IPS-20b (cell line): ENCODE results near the gene CYRIA.

Experiments
- H3K27ac ChIP-seq: one replicate; pipeline ENCODE4 v1.5.1; 2013; ENCODE audit warnings: low read length
- H3K27me3 ChIP-seq: 2 replicates; pipeline ENCODE4 v1.6.1; 2013; ENCODE audit warnings: mild to moderate bottlenecking, low read length, inconsistent platforms; ENCODE audit not compliant: insufficient read depth
- H3K36me3 ChIP-seq: 2 replicates; pipeline ENCODE4 v1.6.1; 2013; ENCODE audit warnings: low read depth, mild to moderate bottlenecking, inconsistent platforms, low read length, moderate library complexity; ENCODE audit not compliant: insufficient read depth
- H3K4me1 ChIP-seq: 2 replicates; pipeline ENCODE4 v1.6.1; 2013; ENCODE audit warnings: mild to moderate bottlenecking, control low read depth, inconsistent platforms, low read length, moderate library complexity; ENCODE audit not compliant: insufficient read depth
- H3K4me3 ChIP-seq: 2 replicates; pipeline ENCODE4 v1.5.1; 2013; ENCODE audit warnings: mild to moderate bottlenecking, low read length, inconsistent platforms
- H3K9ac ChIP-seq: 2 replicates; pipeline ENCODE4 v1.6.1; 2013; ENCODE audit warnings: low read depth, mild to moderate bottlenecking, inconsistent platforms, low read length, moderate library complexity
- H3K9me3 ChIP-seq: 2 replicates; pipeline ENCODE4 v1.6.1; 2013; ENCODE audit warnings: mild to moderate bottlenecking, low read depth, low read length, inconsistent platforms; ENCODE audit not compliant: insufficient read depth

Gene CYRIA

DNA sequence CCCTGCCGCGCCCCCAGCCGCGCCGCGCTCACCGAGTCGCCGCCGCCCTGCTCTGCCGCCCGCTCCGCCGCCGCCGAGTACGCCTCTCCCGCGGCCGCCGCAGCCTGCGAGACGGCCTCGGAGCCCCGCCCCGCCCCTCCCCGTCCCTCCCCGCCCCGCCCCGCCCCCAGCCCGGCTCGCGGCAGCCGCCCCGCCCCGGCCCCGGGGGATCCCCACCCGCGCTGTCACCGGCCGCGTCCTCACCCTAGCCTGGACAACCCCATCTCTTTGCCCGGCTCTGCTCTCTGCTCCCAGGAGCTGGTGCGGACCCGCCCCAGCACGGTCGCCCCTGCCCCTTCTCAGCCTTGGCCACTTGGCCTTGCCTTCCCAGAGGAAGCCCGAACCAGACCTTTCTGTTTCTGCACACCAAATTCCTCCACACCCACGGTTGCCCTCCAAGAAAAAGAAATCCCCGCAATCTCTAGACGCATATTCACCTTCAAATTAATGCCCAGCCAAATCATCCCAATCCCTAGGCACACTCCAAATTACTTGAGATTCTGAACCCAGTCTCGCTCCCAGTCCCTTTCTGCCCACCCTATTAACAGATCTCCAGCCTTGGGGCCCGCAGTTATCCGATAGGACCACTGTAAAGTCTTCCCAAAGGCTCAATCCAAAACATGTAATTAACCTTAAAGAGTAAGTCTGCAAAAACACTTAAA lies at the start of gene CYRIA:
CYRIA (minus strand) TSS at position 87 of the 701 bp plus-strand sequence. CDS start 77,715 bp downstream, outside the sequence.
- Histone ChIP-seq H3K4me1 (peaks cover 9% of the 10 kb centered on the region), H3K36me3 (no peaks in the 10 kb centered on the region), H3K9ac (peak within 1 kb of the TSS; percentile 11; the same call in 1 of the 2 replicates), H3K27me3 (peaks cover 31% of the 10 kb centered on the region), H3K27ac (no peak within 1 kb of the TSS), H3K9me3 (no peaks in the 10 kb centered on the region), H3K4me3 (peak within 1 kb of the TSS; percentile 76)

DNA sequence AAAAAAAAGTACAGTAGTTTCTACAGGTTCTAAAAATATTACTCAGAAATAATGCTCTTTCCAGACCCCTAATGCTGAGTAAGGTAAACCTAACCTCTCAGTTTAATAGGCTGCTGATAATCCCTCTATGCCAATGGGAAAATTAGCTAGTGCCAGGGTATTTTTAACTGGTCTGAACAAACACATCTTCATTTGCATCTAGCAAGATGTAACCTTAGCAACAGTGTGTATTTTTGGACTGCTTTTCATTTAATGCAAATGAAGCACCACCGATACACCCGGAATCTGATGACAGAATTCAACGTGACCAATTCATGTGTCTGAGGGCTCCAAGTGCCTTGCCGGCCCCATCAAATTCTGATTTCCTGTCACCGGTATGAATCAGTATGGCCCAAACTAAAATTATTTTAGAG lies 47.4 kb upstream of the CYRIA start:
- Histone ChIP-seq H3K27ac (no peak overlapping the region), H3K4me3 (no peak overlapping the region), H3K36me3 (no peaks in the 10 kb centered on the region), H3K9ac (no peak overlapping the region), H3K4me1 (0 out of 2 replicates have a peak, but pooled peaks cover 2% of the 10 kb centered on the region), H3K27me3 (no peaks in the 10 kb centered on the region), H3K9me3 (no peaks in the 10 kb centered on the region)

DNA sequence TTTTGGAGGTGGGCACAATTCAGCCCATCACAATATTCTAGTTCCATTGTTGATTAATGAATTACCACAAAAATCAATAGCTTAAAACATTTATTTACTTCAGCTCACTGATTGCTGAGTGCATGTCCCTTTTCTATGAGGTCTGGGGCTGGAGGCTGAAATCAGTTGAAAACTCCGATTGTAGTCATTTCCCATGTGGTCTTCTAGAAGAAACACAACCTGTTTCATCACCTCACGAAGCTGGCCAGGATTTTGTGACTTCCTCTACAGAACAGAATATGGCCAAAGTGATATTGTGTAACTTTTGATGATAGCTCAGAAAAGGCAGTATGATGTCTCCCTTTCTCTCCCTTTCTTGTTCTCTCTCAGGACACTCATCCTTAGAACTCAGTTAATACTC lies 44.1 kb upstream of the CYRIA start:
- Histone ChIP-seq H3K27me3 (no peaks in the 10 kb centered on the region), H3K4me1 (0 out of 2 replicates have a peak, but pooled peaks cover 2% of the 10 kb centered on the region), H3K9me3 (no peaks in the 10 kb centered on the region), H3K36me3 (no peaks in the 10 kb centered on the region), H3K27ac (no peak overlapping the region), H3K9ac (no peak overlapping the region), H3K4me3 (no peak overlapping the region)

DNA sequence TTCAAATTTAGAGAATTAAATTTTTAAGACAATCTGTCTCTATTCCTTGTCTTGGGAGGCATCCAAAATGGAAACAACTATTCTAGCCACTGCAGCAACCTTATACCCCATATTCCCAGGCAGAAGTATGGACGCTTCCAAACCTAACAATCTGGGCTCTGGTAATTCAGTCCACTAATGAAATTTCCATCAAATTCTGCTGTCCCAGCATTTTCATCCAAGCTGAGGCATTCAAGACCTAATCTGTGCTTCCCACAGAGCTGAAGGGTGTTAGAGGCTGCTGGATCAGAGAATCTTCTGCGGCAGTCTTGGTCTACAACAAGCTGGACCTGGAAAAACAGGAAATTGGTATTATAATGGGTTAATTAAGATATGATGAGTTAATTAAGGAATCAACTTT lies 42.5 kb upstream of the CYRIA start:
- no peak overlapping the region for H3K4me3 ChIP-seq
- H3K27me3 ChIP-seq: no peaks in the 10 kb centered on the region
- H3K27ac ChIP-seq: no peak overlapping the region
- no peaks in the 10 kb centered on the region for H3K36me3 ChIP-seq
- H3K9ac ChIP-seq: no peak overlapping the region
- 0 out of 2 replicates have a peak, but pooled peaks cover 2% of the 10 kb centered on the region for H3K4me1 ChIP-seq
- H3K9me3 ChIP-seq: no peaks in the 10 kb centered on the region

GRCh38 chr2:16707014-16707623 lies 41.5 kb upstream of the CYRIA start:
- Histone ChIP-seq H3K9me3 (no peaks in the 10 kb centered on the region), H3K27me3 (no peaks in the 10 kb centered on the region), H3K27ac (no peak overlapping the region), H3K9ac (no peak overlapping the region), H3K4me1 (no peaks in the 10 kb centered on the region), H3K36me3 (no peaks in the 10 kb centered on the region), H3K4me3 (no peak overlapping the region)

- no peak overlapping the region for H3K27ac ChIP-seq
- no peaks in the 10 kb centered on the region for H3K27me3 ChIP-seq
- H3K9me3 ChIP-seq: no peaks in the 10 kb centered on the region
- no peak overlapping the region for H3K4me3 ChIP-seq
- no peaks in the 10 kb centered on the region for H3K4me1 ChIP-seq
- H3K36me3 ChIP-seq: no peaks in the 10 kb centered on the region
- H3K9ac ChIP-seq: no peak overlapping the region
These were observed 35.1 kb upstream of the CYRIA start for GRCh38 chr2:16700551-16701259.

DNA sequence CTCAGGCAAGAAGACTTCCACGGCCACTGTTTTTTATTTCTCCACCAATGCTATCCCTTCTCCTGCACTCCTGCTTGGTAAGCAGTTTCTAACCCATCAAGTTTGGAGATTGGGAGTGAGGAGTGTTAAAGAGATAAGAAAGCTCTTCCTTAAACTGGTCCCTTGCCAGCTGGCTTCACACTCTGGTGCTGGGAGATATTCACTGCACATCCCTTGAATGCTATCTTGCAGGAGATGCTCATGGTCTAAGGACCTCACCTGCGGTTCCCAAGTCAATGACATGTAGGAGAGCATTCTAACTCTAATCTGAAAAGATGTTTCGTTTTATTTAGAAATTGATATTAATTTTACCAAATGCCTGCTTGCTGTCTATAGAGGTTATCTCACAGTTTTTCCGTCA lies 28.2 kb upstream of the CYRIA start:
- Histone ChIP-seq H3K27ac (no peak overlapping the region), H3K9me3 (no peaks in the 10 kb centered on the region), H3K36me3 (no peaks in the 10 kb centered on the region), H3K9ac (no peak overlapping the region), H3K27me3 (no peaks in the 10 kb centered on the region), H3K4me3 (no peak overlapping the region), H3K4me1 (no peaks in the 10 kb centered on the region)

GRCh38 chr2:16691261-16691660 lies 25.6 kb upstream of the CYRIA start:
- Histone ChIP-seq H3K4me1 (no peaks in the 10 kb centered on the region), H3K9ac (no peak overlapping the region), H3K27ac (no peak overlapping the region), H3K36me3 (no peaks in the 10 kb centered on the region), H3K27me3 (no peaks in the 10 kb centered on the region), H3K9me3 (no peaks in the 10 kb centered on the region), H3K4me3 (no peak overlapping the region)

DNA sequence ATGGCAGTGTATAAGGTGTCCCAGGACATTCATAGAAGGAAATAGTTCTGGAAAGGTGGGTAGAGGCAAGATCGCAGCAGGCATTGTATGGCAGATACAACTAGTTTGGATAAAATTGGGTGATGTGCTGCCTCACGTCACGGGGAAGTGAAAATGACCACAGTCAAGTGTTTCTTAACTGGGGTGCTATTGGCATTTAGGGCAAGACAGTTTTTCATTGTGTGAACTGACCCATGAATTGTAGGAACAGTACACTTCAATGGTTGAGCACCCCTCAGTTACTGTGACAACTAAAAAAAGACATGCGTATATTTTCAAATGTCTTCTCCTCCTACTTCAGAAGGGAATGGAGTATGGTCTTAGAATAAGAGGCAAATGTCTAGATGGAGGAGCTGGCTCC lies 22.3 kb upstream of the CYRIA start:
- no peaks in the 10 kb centered on the region for H3K27me3 ChIP-seq
- no peak overlapping the region for H3K4me3 ChIP-seq
- no peaks in the 10 kb centered on the region for H3K36me3 ChIP-seq
- no peaks in the 10 kb centered on the region for H3K9me3 ChIP-seq
- no peak overlapping the region for H3K27ac ChIP-seq
- H3K9ac ChIP-seq: no peak overlapping the region
- no peaks in the 10 kb centered on the region for H3K4me1 ChIP-seq

- H3K9ac ChIP-seq: no peak overlapping the region
- no peak overlapping the region for H3K27ac ChIP-seq
- H3K9me3 ChIP-seq: no peaks in the 10 kb centered on the region
- H3K27me3 ChIP-seq: no peaks in the 10 kb centered on the region
- no peak overlapping the region for H3K4me3 ChIP-seq
- H3K4me1 ChIP-seq: no peaks in the 10 kb centered on the region
- H3K36me3 ChIP-seq: no peaks in the 10 kb centered on the region
These were observed 21.6 kb upstream of the CYRIA start for GRCh38 chr2:16687222-16687621.

GRCh38 chr2:16686641-16687040 lies 21.0 kb upstream of the CYRIA start:
- H3K9ac ChIP-seq: no peak overlapping the region
- no peak overlapping the region for H3K27ac ChIP-seq
- no peaks in the 10 kb centered on the region for H3K36me3 ChIP-seq
- no peaks in the 10 kb centered on the region for H3K9me3 ChIP-seq
- H3K27me3 ChIP-seq: no peaks in the 10 kb centered on the region
- H3K4me1 ChIP-seq: no peaks in the 10 kb centered on the region
- H3K4me3 ChIP-seq: no peak overlapping the region

DNA sequence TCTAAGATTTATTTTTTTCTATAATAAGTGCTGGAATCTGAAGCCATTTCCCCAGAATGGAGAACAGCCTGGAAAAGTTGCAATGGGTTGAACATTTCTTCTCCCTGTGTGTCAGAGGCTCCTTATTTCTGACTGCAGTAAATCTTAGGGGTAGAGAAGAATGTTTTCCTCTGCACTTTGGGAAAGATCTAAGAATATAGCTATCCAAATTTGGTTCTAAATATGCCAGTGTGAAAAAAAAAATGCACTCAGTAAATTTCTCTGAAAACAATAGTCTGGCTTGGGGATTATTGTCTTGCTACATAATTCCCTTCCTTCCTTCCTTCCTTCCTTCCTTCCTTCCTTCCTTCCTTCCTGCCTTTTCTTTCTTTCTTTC lies 19.7 kb upstream of the CYRIA start:
- Histone ChIP-seq H3K36me3 (no peaks in the 10 kb centered on the region), H3K9ac (no peak overlapping the region), H3K4me1 (no peaks in the 10 kb centered on the region), H3K27me3 (no peaks in the 10 kb centered on the region), H3K4me3 (no peak overlapping the region), H3K9me3 (no peaks in the 10 kb centered on the region), H3K27ac (no peak overlapping the region)
